NAMALWA (cell line): ENCODE data around the gene SLC26A1.
"Not testable (repeated sequence)": the region's sequence is repeated elsewhere in the genome, so short reads cannot be mapped to it uniquely, and the experiment has no call there.

Experiments
- DNase-seq: peaks from one replicate; pipeline ENCODE4 v3.0.0-alpha.2; 2015; ENCODE audit warnings: low spot score

SLC26A1 gene

DNA sequence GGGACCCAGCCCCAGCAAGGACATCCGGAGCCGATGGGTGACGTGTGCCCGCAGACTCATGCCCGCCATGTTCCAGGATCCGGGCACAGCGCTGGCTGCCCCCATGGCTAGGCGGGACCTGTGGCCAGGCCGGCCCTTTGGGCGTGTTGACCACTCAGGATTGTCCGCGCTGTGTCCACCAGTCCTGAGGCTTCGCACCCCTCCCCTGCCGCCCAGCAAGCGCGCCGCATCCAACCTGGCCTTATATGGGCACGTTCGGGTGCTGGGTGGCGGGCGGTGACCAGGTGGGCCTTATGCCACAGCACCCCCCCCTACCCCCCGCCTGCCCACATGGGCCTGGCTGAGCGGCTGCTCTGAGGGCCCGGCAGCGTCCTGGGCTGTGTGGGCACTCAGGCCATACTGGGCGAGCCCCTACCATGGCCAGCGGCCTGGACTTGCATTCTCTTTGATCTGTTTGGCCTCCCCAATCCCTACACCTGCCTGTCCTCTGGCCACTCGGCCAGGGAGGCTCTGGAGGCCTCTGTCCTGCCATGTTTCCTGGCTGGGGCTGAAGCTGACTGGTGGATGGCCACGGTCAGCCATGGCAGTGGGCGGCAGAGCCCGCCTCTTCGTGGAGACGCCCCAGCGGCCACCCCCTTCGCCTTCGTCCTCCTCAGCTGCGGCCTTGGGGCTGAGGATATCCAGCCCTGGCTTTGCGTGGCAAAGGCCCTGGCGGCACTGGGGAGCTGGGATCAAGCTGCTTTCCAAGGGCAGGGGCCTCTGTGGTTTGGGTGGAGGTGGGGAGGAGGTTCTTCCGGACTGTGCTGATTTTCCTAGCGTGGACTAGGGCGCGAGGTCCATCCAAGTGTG lies 20.2 kb upstream of the SLC26A1 start:
- DNase-seq: no peak

DNA sequence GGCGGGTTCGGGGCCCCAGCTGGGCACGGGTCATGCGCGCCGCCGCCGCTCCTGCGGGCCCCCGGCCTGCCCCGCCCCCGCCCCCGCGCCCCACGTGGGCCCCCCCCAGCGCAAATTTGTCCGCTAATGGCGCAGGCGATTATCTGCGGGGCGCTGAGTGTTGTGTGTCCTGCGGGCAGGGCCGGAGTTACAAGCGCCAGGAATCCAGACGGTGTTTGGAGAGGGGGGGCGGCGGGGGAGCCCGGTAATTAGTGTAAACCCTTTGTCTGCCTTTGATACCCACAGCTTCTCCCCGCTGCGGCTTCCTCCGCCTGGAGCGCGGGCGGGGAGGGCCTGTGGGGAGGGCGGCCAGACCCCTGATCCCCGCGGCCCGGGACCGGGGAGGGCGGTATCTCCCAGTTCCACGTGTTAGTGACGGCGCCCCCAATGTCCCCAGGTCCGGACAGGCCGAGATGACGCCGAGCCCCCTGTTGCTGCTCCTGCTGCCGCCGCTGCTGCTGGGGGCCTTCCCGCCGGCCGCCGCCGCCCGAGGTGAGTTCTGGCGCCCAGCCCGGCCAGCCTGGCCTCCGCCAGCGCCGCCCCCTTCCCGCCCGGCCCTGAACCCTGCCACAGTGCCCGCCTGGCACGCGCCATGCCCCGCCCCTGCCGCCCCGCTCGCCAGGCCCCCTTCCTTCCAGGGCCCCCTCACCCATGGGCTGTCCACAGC lies 19.0 kb upstream of the SLC26A1 start:
- DNase-seq: no peak

DNA sequence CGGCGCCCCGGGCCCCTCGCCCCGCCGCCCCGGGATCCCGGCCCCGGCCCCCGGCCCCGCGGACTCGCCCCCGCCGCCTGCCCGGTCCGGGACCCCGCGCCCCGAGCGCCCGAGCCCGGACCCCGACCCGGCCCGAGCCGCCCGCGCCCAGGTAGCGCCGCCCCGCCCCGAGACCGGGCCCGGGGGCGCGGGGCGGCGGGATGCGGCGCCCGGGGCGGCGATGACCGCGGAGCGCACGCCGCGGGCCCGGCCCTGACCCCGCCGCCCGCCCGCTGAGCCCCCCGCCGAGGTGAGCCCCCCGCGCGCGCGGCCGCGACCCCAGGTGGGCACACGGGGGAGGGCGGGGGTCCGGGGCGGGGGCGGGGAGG lies 18.4 kb upstream of the SLC26A1 start:
- DNase-seq: no peak

DNA sequence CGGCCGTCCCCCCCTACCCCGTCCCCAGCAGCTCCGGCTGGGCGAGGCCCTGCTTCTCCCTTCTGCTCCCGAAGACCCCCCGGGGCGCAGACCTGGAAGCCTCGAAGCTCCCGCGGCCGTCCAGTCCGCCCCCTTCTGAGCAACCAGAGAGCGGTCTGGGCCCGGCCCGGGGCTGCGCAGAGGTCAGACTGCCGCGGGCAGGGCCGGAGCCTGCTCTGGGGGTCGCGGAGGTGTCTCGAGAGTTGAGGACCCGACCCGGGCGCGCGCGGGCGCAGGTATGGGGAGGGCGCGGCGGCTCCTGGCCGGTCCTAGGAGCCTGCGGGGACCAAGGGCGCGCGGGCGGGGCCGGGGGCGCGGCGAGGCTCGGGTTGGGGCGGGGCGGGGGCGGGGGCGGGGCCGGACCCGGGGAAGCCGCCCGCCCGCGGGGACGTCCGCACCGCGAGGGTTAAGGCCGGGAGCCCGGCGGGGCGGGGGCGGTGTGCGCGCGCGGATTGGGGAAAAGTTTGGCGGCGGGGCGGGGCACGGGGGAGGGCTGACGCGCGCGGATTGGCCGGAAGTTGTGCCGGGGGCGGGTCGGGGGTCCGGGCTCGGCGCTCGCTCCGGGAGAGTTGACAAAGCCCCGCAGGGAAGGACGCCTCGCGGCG lies 17.9 kb upstream of the SLC26A1 start, which contains the start of gene FGFRL1:
FGFRL1 (plus strand) TSS at position 605 of the 644 bp plus-strand sequence. CDS start 860 bp downstream, outside the sequence.
- peak; percentile 85 for DNase-seq

DNA sequence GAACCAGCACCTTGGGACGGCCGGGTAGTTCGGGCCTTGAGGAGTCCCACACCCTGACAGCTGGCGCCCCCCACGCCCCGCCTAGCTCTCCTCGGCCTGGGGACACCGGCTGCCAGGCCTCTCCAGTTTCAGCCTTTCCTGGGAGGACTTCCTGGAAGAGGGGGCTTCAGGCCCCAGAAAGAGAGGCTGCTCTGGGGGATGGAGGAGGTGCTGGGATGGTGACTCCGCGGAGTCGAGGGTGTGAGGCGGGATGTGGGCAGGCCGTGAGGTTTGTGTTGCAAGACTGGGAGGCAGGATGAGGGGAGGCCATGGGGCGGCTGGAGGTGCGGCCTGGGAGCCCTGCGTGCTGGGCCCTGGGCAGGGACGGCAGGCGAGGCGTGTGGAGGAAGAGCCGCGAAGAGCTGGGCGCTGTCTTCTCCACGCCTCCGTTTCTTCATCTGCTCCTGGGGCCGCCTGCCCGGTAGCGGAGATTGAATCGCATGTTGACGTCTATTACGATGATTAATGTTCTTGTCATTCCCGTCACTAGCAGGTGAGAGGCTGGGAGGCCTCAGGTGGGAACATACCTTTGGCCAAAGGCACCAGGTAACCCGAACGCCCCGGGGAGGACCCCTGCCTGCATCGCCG lies 17.3 kb upstream of the SLC26A1 start:
- peak; percentile 31 for DNase-seq

DNA sequence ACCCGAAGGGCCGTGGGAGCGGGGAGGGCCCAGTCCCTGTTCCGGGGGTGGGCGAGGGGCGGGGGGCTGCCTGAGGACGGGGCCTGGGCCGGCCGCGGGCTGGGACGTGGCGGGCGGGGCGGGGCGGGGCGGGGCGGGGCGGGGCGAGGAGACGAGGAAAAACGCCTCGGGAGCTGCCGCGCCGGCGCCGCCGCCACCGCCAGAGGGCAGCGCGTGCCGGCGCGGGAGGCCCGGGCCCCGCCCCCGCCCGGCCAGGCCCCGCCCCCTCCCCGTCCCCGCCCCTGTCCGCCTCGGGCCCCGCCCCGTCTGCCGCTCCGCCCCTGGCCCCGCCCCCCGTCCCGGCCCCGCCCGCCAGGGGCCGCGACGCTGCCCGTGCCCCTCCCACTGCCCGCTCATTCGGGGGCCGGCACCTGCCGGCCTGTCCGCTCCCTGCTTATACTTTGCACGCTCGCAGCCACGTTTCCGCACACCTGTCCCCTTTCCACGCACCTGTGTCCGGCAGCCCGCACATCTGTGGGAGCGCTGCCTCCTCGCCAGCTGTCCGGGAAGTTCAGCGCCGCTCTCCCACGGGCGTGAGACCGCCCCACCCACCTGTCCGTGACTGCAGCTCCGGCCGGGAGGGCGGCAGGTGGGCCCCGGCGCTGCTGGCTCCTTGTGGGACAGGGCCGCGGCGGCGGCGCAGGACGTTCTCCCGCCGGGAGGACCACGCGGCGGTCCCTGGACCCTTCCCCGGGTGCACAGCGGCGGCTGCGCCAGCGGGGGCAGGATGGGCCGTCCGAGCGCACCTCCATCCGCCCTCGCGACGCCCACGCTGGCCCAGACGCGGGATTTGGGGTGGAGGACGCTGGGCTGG lies 16.6 kb upstream of the SLC26A1 start:
- DNase-seq: peak; percentile 69

DNA sequence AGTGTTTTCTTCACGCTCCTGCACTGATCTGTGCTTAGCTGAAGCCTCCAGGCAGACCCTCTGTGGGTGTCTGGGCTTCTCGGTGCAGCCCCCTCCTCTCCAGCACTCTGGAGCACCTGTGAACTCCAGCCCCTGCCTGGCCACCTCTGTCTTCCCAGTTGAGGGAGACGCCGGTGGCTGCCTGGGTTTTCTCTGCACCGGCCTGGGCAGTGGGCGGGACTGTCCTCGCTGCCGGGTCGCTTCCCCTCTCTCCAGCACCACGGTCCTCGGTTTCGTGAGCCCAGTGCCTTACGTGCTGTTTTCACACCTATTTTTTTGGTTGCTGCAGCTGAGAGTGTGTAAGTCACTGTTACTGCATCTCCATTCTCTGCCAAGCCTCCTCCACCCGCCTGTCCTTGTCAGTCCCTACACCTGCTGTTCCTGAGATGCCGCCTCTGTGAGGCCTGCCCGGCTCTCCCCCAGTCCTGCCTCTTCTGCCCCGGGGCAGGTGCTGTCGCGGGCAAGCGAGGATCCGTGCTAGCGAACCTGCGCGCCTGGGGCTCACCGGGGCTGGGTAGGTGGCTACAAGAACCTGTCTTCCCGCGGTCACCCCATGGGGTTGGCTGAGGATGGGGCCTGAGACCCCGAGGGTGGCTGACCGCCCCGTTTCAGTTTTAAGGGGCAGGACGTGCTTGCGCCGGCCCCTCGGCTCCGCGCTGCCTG lies 15.8 kb upstream of the SLC26A1 start:
- DNase-seq: peak; percentile 34

DNA sequence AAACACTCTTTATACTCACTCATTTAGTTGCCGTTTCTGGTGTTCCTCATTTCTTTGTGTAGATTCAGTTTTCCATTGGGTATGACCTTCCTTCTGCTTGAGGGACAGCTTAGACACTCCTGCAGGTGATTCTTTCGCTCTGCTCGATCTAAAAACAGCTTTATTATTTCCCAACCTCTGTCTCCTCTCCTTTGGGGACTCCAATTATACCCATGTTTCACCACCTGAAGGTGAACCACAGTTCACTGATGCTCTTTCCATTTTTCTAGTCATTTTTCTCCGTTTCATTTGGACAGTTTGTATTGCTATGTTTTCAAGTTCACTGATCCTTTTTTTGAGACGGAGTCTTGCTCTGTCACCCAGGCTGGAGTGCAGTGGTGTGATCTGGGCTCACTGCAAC lies 13.7 kb upstream of the SLC26A1 start:
- DNase-seq: no peak

DNA sequence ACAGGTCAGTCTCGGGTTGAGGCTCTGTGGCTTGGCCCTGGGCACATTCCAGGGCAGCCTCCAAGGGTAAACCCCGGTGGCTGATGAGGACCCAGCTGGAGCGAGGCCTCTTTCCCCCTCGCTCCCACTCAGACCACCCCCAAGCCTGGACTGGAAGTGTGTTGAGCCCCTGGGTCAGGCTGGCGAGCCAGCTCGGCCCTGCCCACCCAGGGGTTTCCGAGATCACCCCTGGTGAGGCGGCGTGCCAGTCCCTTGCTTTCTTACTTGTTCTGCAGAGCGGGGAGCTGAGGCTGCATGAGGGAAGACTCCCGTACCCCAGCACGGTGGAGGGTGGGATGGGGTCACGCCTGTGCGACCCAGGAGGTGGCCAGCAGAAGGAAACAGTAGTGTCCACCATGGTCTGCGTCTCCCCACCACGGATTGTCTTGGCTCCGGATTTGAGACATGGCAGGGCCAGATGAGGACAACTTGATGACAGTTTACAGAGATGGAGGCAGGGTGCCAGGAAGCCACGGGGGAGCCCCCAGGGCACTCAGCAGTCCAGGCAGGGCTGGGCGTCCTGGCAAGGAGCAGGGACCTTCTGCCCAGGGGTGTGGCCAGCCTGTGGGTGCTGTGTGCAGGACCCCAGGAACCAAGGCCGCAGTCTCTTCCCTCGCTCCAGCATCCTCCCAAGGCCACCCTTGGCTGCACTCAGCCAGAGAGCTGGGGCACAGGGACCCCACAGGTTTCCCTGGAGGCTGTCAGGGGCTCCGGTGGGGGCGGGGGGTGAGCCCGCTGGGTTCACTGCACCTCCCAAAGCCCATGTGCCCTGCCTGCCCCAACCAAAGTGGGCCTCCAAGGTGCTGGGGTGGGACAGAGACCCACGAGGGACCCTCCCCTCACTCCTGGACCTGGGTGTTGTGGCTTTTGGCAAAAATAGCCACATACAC lies 11.6 kb upstream of the SLC26A1 start:
- DNase-seq: no peak

DNA sequence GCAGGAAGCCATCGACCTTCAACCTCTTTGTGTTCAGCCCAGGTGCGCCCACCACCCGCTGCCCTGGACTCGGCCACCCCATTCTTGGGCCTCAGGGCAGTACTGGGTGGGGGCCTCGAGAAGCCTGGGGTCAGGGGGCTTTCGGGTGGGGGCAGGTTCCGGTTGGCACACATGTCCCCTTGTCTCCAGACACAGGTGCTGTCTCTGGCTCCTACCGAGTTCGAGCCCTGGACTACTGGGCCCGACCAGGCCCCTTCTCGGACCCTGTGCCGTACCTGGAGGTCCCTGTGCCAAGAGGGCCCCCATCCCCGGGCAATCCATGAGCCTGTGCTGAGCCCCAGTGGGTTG lies 10.8 kb upstream of the SLC26A1 start:
- DNase-seq: no peak

DNA sequence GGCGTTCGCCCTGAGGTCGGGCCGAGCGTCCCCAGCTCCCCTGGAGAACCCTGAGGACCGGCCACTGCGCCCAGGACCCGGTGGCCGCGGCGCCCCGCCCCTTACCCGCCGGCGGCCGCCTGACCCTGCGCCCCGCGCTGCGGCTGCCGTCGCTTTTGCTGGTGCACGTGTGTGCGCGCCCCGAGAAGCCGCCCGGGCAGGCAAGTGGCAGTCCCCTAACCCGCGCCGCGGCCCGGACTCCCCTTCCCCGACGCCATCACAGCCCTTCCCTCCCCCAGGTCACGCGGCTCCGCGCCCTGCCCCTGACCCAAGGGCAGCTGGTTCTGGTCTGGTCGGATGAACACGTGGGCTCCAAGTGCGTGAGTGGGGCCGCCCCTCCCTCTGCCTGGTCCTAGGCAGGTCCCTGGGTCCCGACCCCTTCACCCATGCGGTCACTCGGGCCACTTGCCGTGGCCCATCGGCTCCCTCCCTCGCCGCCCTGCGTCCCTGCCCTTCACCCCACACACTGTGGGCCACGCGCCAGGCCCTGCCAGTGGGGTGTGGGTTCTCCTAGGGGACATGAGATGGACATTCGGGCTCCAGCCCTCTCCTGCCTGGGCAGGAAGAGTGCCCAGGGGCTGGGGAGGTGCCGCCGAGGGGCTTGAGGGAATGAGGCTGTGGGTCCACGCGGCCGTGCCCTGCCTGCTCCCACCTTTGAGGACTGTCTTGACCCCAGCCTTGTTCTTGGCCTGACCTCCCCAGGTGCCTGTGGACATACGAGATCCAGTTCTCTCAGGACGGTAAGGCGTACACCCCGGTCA lies 10.3 kb upstream of the SLC26A1 start:
- DNase-seq: no peak

DNA sequence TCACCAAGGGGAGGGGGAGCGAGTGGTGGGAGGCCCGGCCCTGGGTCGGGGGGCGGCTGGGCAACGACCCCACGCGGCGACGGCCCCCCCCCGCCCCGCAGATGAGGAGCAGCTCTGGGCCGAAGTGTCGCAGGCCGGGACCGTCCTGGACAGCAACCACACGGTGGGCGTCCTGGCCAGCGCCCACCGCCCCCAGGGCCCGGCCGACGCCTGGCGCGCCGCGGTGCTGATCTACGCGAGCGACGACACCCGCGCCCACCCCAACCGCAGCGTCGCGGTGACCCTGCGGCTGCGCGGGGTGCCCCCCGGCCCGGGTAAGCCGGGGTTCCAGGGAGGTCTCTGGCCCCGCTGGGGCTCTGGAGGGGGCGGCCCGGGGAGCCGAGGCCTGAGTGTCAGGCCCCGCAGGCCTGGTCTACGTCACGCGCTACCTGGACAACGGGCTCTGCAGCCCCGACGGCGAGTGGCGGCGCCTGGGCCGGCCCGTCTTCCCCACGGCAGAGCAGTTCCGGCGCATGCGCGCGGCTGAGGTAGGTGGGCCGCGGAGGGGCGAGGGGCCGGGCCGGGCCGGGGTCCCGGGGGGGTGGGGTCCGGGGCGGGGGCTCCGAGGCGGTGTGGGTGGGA lies 9.5 kb upstream of the SLC26A1 start:
- DNase-seq: no peak

DNA sequence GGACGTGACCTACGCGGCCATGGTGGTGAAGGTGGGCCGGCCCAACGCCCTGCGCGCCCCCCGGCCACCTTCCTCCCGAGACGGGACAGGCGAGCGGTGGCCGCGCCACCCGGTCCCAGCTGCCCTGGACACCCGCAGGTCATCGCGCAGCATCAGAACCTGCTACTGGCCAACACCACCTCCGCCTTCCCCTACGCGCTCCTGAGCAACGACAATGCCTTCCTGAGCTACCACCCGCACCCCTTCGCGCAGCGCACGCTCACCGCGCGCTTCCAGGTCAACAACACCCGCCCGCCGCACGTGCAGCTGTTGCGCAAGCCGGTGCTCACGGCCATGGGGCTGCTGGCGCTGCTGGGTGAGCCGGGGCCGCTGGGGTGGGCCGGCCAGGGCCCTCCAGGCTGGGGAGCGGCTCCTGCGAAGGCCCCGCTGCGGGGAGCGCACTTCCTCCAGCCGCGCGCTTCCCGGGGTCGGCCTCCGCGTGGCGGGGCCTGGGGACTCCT lies 9.0 kb upstream of the SLC26A1 start:
- DNase-seq: no peak

DNA sequence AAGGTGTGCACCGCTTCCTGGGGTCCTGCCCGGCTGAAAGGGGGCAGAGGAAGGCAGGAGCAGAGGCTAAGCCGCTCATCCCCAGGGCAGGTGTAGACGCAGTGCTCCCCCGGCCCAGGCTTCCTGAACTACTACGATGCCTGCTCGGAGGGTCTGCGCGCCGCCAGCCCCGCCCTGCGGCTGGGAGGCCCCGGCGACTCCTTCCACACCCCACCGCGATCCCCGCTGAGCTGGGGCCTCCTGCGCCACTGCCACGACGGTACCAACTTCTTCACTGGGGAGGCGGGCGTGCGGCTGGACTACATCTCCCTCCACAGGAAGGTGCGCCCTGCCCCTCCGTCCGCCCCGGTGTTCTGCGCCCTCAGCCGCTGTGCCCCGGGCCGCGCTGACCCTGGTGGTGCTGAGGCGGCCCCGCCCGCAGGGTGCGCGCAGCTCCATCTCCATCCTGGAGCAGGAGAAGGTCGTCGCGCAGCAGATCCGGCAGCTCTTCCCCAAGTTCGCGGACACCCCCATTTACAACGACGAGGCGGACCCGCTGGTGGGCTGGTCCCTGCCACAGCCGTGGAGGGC lies 8.4 kb upstream of the SLC26A1 start:
- DNase-seq: no peak

DNA sequence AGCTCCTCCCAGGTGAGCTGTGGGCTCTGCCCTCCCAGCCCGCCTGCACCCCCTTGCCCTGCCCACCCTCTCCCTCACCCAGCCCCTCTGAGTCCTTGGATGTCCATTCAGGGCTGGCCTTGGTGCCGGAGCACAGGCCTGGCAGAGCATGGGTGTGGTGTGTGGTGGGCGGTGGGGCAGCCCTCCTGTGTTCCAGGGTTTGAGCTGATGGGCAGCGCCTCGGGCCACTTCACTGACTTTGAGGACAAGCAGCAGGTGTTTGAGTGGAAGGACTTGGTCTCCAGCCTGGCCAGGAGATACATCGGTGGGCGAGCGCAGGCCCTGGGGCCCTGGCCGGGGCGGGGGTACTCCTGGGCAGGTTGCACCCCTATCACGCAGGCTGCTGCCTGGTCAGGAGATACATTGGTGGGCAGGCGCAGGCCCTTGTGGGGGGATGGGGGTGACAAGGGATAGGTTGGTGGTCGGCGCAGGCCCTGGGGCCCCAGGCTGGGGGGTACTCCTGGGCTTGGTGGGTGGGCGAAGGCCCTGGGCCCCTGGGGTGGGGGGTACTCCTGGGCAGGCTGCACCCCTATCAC lies 7.6 kb upstream of the SLC26A1 start:
- DNase-seq: no peak

DNA sequence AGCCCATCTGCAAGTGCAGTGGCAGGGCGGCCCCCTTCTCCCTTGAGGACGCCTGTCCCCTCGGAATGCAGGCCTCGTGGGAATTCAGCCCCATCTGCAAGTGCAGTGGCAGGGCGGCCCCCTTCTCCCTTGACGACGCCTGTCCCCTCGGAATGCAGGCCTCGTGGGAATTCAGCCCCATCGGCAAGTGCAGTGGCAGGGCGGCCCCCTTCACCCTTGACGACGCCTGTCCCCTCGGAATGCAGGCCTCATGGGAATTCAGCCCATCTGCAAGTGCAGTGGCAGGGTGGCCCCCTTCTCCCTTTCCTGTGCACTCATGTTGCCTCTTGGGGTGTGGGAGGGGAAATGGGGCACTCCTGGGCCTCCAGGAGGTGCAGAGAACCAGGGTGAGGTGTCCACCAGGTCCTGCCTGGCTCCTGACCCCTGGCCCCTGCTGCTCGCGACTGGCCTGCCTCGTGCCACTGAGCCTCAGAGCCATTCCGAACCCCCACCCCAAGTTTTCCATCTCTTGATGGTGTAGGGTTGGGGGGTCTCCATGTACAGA lies 6.8 kb upstream of the SLC26A1 start:
- DNase-seq: peak; percentile 79

DNA sequence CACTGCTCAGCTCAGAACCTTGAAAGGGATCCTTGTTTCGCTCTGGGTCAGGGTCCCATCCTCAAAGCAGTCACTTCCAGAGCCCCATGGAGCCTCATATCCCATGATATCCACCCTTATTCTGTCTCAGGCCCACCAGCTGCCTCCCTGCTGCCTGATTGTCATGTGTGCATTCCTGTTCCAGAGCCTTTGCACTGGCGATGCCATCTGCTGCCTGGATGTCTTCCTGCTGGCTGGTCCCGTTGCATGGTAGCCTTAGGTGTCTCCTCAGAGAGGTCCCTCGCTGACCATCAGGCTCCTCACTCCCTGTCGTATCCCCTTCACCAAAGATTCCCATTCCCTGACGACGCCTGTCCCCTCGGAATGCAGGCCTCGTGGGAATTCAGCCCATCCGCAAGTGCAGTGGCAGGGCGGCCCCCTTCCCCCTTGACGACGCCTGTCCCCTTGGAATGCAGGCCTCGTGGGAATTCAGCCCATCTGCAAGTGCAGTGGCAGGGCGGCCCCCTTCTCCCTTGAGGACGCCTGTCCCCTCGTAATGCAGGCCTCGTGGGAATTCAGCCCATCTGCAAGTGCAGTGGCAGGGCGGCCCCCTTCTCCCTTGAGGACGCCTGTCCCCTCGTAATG lies 6.1 kb upstream of the SLC26A1 start:
- DNase-seq: not testable (repeated sequence)
